Lower lobe of right lung (tissue), 2 donors: Measurements from ENCODE around the gene MATN3. TPM values are rescaled to one million over a fixed set of nuclear protein-coding genes. Genes with fewer than 3 reads are reported as not detected.

ENCODE experiments used
- ATAC-seq, 2 donors: fragments of 200-7000 bp; cut with Tn5 transposase; one replicate each; pipeline ENCODE4 v1.9.1; 2020 to 2022; ENCODE audit warnings: mild to moderate bottlenecking in 2 of 2, moderate library complexity in 2 of 2
- DNase-seq: peaks from one replicate; pipeline ENCODE4 v3.0.0-alpha.2; 2020
- H3K27ac ChIP-seq: fragments of 200-600 bp; one replicate; pipeline ENCODE4 v1.8.0; 2022
- H3K27me3 ChIP-seq: fragments of 200-600 bp; one replicate; pipeline ENCODE4 v1.8.0; 2022; ENCODE audit warnings: low read depth
- H3K36me3 ChIP-seq: fragments of 200-600 bp; one replicate; pipeline ENCODE4 v1.8.0; 2022; ENCODE audit warnings: mild to moderate bottlenecking
- H3K4me1 ChIP-seq: fragments of 200-600 bp; one replicate; pipeline ENCODE4 v1.8.0; 2022
- H3K4me3 ChIP-seq: fragments of 200-600 bp; one replicate; pipeline ENCODE4 v1.8.0; 2022; ENCODE audit warnings: mild to moderate bottlenecking
- H3K9me3 ChIP-seq: fragments of 200-600 bp; one replicate; pipeline ENCODE4 v1.8.0; 2022
- CTCF ChIP-seq: fragments of 200-600 bp; IDR thresholded peaks from one replicate; pipeline ENCODE4 v1.8.0; 2022; ENCODE audit warnings: antibody characterized with exemption, mild to moderate bottlenecking
- intact Hi-C: fragments of 100-400 bp; cut with DNase I; formaldehyde crosslinking; loops from one replicate; pipeline ENCODE4 v1.11.0; 2022
- total RNA-seq: library from RNA; stranded (reverse); fragmentation: NEBNext Ultra II Directional; extraction: Animal tissue kit (Norgen Biotek cat#: 25700); gene quantifications from one replicate; pipeline ENCODE4 v1.2.1, GENCODE V29; 2021
- donor health status: DM: no; HTN: yes; CAD: no; lungs with severe emphysema.

MATN3 gene
- total RNA-seq, 1 donor from 2014 or later = 8.1 TPM

- ATAC-seq (no peak), DNase-seq (no peak)
- no peak overlapping the region for H3K4me3 ChIP-seq
- no peaks in the 10 kb centered on the region for H3K9me3 ChIP-seq
- H3K4me1 ChIP-seq = peaks cover 16% of the 10 kb centered on the region
- intact Hi-C loops = no loop called here
- no peak overlapping the region for H3K27ac ChIP-seq
- no peaks in the 10 kb centered on the region for H3K27me3 ChIP-seq
- no peak for TF ChIP-seq CTCF
- no peaks in the 10 kb centered on the region for H3K36me3 ChIP-seq
Measured at GRCh38 chr2:19993731-19994130, 18.7 kb downstream of the MATN3 start.

DNA sequence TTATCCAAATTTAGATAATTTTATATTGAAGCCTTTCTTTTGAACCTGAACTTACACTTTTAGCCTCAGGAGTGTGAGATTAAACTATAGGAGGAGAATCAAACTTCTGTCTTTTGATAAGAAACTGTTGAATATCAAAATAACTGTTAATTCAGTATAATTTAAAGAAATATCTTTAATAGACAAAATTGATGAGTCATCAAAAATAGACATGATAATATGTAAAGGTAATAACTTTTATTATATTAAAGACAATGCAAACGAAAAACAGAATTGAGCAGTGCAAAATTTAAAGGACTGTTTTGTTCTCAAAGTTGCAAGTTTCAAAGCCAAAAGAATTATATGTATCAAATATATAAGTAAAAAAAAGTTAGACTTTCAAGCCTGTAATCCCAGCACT is 20.6 kb downstream of the MATN3 start:
- intact Hi-C loops = no loop called here
- Histone ChIP-seq H3K27me3 (no peaks in the 10 kb centered on the region), H3K9me3 (no peaks in the 10 kb centered on the region), H3K4me3 (no peak overlapping the region), H3K27ac (no peak overlapping the region), H3K4me1 (peaks cover 19% of the 10 kb centered on the region), H3K36me3 (no peaks in the 10 kb centered on the region)
- DNase-seq (no peak), ATAC-seq (no peak)
- no peak for TF ChIP-seq CTCF

DNA sequence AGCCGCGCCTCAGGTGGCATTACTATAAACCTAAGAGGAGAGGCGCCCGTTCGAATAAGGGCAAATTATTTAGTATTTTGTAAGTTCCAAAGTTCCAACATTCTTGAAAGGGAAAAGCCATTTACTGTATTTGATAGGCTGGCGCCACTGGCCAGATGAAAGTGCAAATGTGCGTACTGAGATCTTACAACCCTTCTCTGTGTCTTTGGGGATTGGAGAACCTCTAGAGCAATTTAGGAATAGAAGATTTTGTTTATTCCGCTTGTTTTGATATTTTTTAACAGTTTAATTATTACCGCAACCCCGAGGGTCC is 22.1 kb downstream of the MATN3 start:
- DNase-seq (no peak), ATAC-seq (peak in 1 of 2 donors; percentile 4)
- no peak for TF ChIP-seq CTCF
- peak overlapping the region; percentile 83 for H3K4me3 ChIP-seq
- H3K27ac ChIP-seq = peak overlapping the region; percentile 67
- H3K36me3 ChIP-seq = no peaks in the 10 kb centered on the region
- H3K9me3 ChIP-seq = no peaks in the 10 kb centered on the region
- intact Hi-C loops = no loop called here
- H3K4me1 ChIP-seq = peaks cover 19% of the 10 kb centered on the region
- H3K27me3 ChIP-seq = no peaks in the 10 kb centered on the region

DNA sequence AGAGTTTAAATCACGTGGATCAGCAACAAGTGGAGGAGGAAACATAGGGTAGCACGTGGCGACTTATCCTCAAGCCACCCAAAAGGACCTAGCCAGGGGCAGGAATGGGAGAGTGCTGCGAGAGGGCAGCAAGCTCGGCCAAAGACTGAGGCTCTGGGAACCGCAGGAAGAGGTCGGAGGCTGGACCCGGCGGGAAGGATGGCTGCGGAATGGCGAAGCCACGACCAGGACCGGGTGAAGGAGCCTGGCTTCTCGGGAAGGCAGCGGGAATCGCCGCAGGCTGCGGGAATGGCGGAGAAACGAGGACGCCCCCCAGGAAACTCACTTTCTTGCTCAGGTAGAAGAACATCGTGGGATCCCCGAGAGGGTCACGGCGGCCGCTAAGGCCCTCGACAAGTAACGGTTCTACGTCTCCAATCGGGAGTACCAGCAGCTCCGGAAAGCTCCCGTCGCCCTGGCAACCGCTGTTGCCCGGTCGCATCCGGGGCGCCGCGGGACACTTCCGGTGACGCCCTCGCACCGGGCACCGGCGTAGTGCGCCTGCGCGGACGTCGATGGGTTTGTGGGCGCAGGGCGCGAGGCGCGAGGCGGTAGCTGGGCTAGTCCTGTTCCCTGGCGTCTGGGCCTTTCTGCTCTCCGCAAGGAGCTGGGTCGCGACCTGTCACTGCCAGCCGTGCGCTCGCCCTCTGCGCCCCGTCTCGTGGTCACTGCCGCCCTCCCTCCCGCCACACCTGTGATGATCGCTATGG is 22.6 kb downstream of the MATN3 start, which contains the start of gene WDR35:
Gene WDR35 (minus strand): TSS at position 439 of the 749 bp plus-strand sequence. CDS start 90 bp downstream, at position 349.
- Histone ChIP-seq H3K27ac (peak within 1 kb of the TSS; percentile 67), H3K9me3 (no peaks in the 10 kb centered on the region), H3K27me3 (no peaks in the 10 kb centered on the region), H3K36me3 (no peaks in the 10 kb centered on the region), H3K4me3 (peak within 1 kb of the TSS; percentile 83), H3K4me1 (peaks cover 19% of the 10 kb centered on the region)
- ATAC-seq = peak; percentile 98 to 100
- TF ChIP-seq CTCF = no peak
- peak; percentile 95 for DNase-seq
- intact Hi-C loops = no loop called here

GRCh38 chr2:19989342-19989666 is 23.2 kb downstream of the MATN3 start:
- ATAC-seq (no peak), DNase-seq (no peak)
- Histone ChIP-seq H3K27me3 (no peaks in the 10 kb centered on the region), H3K27ac (peak overlapping the region; percentile 67), H3K36me3 (no peaks in the 10 kb centered on the region), H3K4me3 (peak overlapping the region; percentile 83), H3K4me1 (peaks cover 19% of the 10 kb centered on the region), H3K9me3 (no peaks in the 10 kb centered on the region)
- intact Hi-C loops = no loop called here
- TF ChIP-seq CTCF = no peak
